ENCODE data around the gene PSMB7.

PSMB7 gene

GRCh38 chr9:124346347-124347163, 68.7 kb downstream of the PSMB7 start:
- no peak for DNase-seq

GRCh38 chr9:124345751-124346281, 69.4 kb downstream of the PSMB7 start:
- no peak for DNase-seq

- no peak for DNase-seq
These were observed 70.2 kb downstream of the PSMB7 start for GRCh38 chr9:124345063-124345462.

- DNase-seq: no peak
These were observed 70.8 kb downstream of the PSMB7 start for GRCh38 chr9:124344291-124345050.

GRCh38 chr9:124343533-124344290, 71.5 kb downstream of the PSMB7 start:
- no peak for DNase-seq

GRCh38 chr9:124342776-124343485, 72.3 kb downstream of the PSMB7 start:
- DNase-seq: peak in 51 of 56 donors; percentile 11 to 82 (median 61)

GRCh38 chr9:124342402-124342775, 72.9 kb downstream of the PSMB7 start:
- DNase-seq: no peak

- DNase-seq: no peak
These were observed 73.6 kb downstream of the PSMB7 start for GRCh38 chr9:124341455-124342170.

GRCh38 chr9:124340219-124341069, 74.8 kb downstream of the PSMB7 start:
- no peak for DNase-seq

GRCh38 chr9:124339603-124340146, 75.6 kb downstream of the PSMB7 start:
- no peak for DNase-seq

- no peak for DNase-seq
These were observed 77.7 kb downstream of the PSMB7 start for GRCh38 chr9:124337562-124337961.

- no peak for DNase-seq
These were observed 79.9 kb downstream of the PSMB7 start for GRCh38 chr9:124335320-124335707.

- no peak for DNase-seq
These were observed 80.5 kb downstream of the PSMB7 start for GRCh38 chr9:124334568-124335319.

- DNase-seq: no peak
These were observed 82.1 kb downstream of the PSMB7 start for GRCh38 chr9:124333203-124333579.

- no peak for DNase-seq
These were observed 82.7 kb downstream of the PSMB7 start for GRCh38 chr9:124332361-124333202.

- no peak for DNase-seq
These were observed 83.7 kb downstream of the PSMB7 start for GRCh38 chr9:124331580-124331979.

- DNase-seq: peak in 18 of 56 donors; percentile 16 to 71 (median 42)
These were observed 85.1 kb downstream of the PSMB7 start for GRCh38 chr9:124330011-124330697.
